Mesothelial cell of epicardium (in vitro differentiated cells): ENCODE measurements around the gene LAMC2. TPM values are rescaled to one million over a fixed set of nuclear protein-coding genes. Genes with fewer than 3 reads are reported as not detected.

Experiments
- DNase-seq, 2 experiments: peaks; one replicate each; pipeline ENCODE4 v3.0.0; 2021; ENCODE audit warnings: low spot score in 2 of 2; ENCODE audit not compliant: unreplicated experiment in 2 of 2
- H3K27ac Mint-ChIP-seq: 2 replicates; pipeline ENCODE4 v1.8.0; 2021; ENCODE audit warnings: mixed read lengths
- H3K27me3 Mint-ChIP-seq: 2 replicates; pipeline ENCODE4 v1.8.0; 2021; ENCODE audit warnings: low read depth, mixed read lengths
- H3K36me3 Mint-ChIP-seq: 2 replicates; pipeline ENCODE4 v1.8.0; 2021; ENCODE audit warnings: mixed read lengths
- H3K4me1 Mint-ChIP-seq: 2 replicates; pipeline ENCODE4 v1.8.0; 2021; ENCODE audit warnings: mixed read lengths
- H3K4me3 Mint-ChIP-seq: 2 replicates; pipeline ENCODE4 v1.8.0; 2021; ENCODE audit warnings: mild to moderate bottlenecking, moderate library complexity, mixed read lengths
- H3K9me3 Mint-ChIP-seq: 2 replicates; pipeline ENCODE4 v1.8.0; 2021; ENCODE audit warnings: mixed read lengths
- total RNA-seq: library from RNA; stranded (reverse); gene quantifications from 3 replicates; pipeline ENCODE4 v1.2.1, GENCODE V29; 2021
- TF ChIP-seq, protein P1 (sequence below): fragments of 200-600 bp; sonication (generic); IDR thresholded peaks from one replicate; pipeline ENCODE4 v1.5.0; 2021; ENCODE audit warnings: antibody characterized with exemption; ENCODE audit not compliant: unreplicated experiment

The LAMC2 gene
- total RNA-seq, 1 donor from 2014 or later = 10.4 TPM

DNA sequence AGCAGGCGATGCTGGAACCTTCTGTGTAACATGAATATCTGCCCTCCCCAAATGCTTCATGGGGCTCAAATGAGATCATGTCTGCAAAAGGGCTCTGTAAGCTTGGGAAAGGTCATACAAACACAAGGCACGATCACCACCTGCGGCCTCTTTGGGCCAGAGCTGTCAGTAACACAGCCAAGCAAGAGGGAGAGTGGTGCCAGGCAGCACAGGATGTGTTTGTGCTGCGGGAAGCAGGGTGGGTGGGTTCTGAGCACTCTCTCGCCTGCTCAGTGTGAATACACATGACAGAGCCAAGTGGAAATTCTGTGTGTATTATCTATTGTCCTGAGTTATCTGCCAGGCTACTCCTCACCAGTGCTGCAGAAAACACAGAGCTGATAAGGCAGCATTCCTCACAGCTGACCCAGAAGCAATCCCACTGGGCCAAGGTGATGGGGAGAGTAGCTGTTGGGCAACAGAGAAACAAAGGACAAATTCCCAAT lies 101.2 kb downstream of the LAMC2 start:
- H3K36me3 Mint-ChIP-seq = no peaks in the 10 kb centered on the region

DNA sequence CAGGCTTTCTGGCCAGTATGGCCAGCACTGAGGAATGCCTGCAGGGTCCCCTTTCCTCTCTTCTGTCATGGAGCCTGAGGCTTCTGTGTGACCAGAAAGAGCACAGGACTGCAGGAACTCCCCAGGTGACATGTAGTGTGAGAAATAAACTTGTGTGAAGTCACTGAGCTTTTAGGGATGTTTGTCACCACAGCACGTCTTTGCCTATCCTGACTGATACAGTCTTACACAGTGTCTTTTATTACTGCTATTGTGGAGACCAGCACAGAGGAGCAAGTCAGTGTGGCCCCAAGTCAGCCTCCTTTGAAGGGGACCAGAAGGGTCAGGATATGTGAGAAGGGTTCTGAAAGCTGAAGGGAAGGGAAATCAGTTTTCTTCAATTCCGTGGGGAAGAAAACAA lies 102.5 kb downstream of the LAMC2 start:
- no peak overlapping the region for H3K4me3 Mint-ChIP-seq

More for the DNA sequence above, 101.2 kb downstream of the LAMC2 start:
- no peaks in the 10 kb centered on the region for H3K9me3 Mint-ChIP-seq
- TF ChIP-seq, protein P1, sequence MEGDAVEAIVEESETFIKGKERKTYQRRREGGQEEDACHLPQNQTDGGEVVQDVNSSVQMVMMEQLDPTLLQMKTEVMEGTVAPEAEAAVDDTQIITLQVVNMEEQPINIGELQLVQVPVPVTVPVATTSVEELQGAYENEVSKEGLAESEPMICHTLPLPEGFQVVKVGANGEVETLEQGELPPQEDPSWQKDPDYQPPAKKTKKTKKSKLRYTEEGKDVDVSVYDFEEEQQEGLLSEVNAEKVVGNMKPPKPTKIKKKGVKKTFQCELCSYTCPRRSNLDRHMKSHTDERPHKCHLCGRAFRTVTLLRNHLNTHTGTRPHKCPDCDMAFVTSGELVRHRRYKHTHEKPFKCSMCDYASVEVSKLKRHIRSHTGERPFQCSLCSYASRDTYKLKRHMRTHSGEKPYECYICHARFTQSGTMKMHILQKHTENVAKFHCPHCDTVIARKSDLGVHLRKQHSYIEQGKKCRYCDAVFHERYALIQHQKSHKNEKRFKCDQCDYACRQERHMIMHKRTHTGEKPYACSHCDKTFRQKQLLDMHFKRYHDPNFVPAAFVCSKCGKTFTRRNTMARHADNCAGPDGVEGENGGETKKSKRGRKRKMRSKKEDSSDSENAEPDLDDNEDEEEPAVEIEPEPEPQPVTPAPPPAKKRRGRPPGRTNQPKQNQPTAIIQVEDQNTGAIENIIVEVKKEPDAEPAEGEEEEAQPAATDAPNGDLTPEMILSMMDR = no peak
- H3K27ac Mint-ChIP-seq = no peak overlapping the region
- DNase-seq = no peak
- H3K4me3 Mint-ChIP-seq = no peak overlapping the region
- no peaks in the 10 kb centered on the region for H3K27me3 Mint-ChIP-seq
- H3K4me1 Mint-ChIP-seq = peaks cover 28% of the 10 kb centered on the region

DNA sequence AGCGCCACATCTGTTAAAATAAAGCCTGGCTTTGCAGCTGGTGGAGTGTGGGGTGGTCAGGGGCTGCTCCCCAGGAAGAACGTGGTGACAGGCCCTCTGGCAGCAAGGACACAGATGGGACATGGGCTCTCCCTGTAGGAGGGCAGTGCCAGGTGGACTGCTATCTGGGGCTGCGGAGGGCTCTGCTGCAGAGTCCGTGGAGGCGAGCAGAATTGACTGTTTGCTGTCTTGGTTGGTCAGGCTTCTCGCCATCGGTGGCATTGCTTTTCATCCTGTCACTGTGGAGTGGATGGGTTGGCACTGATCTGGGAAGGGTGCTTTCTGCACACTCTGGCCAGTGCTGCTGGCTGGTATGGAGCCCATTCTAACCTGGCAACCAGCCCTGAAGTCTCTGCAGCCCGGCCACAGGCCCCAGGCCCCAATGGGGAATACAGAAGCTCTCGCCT lies 103.0 kb downstream of the LAMC2 start:
- no peaks in the 10 kb centered on the region for H3K36me3 Mint-ChIP-seq
- no peaks in the 10 kb centered on the region for H3K9me3 Mint-ChIP-seq
- H3K27me3 Mint-ChIP-seq = no peaks in the 10 kb centered on the region
- no peak overlapping the region for H3K27ac Mint-ChIP-seq
- TF ChIP-seq, protein P1 = no peak
- H3K4me1 Mint-ChIP-seq = peaks cover 26% of the 10 kb centered on the region
- no peak for DNase-seq
- no peak overlapping the region for H3K4me3 Mint-ChIP-seq

More for the DNA sequence above, 102.5 kb downstream of the LAMC2 start:
- no peaks in the 10 kb centered on the region for H3K9me3 Mint-ChIP-seq
- no peak for DNase-seq
- no peaks in the 10 kb centered on the region for H3K36me3 Mint-ChIP-seq
- H3K27me3 Mint-ChIP-seq = no peaks in the 10 kb centered on the region
- peaks cover 27% of the 10 kb centered on the region for H3K4me1 Mint-ChIP-seq
- TF ChIP-seq, protein P1 = no peak
- no peak overlapping the region for H3K27ac Mint-ChIP-seq

DNA sequence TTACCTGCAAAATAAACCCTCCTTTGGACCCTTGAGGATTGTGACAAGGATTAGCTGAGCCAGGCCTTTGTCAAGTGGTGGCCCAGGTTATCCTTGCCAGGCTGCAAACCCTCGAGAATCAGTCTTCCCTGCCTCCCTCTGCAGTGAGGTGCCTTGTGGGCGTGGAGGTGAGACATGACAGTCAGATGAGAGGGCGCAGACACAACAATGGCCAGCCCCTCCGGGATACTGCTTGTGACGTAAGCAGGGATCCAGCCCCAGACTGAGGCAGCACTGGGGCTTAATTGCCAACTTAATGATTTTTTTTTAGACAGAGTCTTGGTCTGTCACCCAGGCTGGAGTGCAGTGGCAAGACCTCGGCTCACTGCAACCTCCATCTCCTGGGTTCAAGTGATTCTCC lies 104.6 kb downstream of the LAMC2 start:
- no peak for DNase-seq
- H3K27ac Mint-ChIP-seq = no peak overlapping the region
- no peak overlapping the region for H3K4me3 Mint-ChIP-seq
- TF ChIP-seq, protein P1 = no peak
- H3K4me1 Mint-ChIP-seq = peaks cover 26% of the 10 kb centered on the region
- no peaks in the 10 kb centered on the region for H3K36me3 Mint-ChIP-seq
- no peaks in the 10 kb centered on the region for H3K9me3 Mint-ChIP-seq
- no peaks in the 10 kb centered on the region for H3K27me3 Mint-ChIP-seq

DNA sequence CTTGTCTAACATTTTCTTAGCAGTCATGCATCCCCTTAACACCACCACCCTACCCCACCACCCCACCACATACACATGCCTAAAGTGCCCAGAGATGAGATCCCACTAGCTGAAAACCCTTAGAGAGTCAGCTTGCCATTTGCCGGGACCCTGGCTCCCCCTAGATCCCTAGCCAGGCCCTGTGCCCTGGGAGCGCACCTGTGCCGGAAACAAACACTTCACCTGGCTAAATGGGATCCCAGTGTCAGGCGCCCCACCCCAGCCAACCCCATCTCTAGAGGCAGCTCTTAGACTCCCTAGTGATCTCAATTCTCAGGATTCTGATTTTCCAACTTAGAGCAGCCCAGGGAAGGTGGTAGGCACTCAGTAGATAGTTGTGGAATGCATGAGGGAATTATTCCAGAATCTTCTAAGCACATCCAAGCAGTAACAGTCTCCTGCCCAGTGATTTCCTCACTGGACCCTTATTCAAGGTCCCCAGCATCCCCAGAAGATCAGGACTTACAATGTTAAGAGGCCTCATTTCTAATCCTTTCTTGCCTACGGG lies 105.2 kb downstream of the LAMC2 start:
- DNase-seq = no peak
- TF ChIP-seq, protein P1 = no peak

More for the DNA sequence above, 105.2 kb downstream of the LAMC2 start:
- H3K9me3 Mint-ChIP-seq = no peaks in the 10 kb centered on the region
- H3K27ac Mint-ChIP-seq = peak overlapping the region; percentile 66
- H3K27me3 Mint-ChIP-seq = no peaks in the 10 kb centered on the region
- peaks cover 26% of the 10 kb centered on the region for H3K4me1 Mint-ChIP-seq
- H3K4me3 Mint-ChIP-seq = no peak overlapping the region
- H3K36me3 Mint-ChIP-seq = no peaks in the 10 kb centered on the region
